WERI-Rb-1 (cell line): Measurements from ENCODE around the gene NEUROG3.

Experiments used
- DNase-seq: peaks from one replicate; pipeline ENCODE4 v3.0.0-alpha.2; 2020
- H3K27ac ChIP-seq: fragments of 250-450 bp; sonication (Bioruptor Pico); 2 replicates; pipeline ENCODE4 v1.5.1; 2020; ENCODE audit warnings: mild to moderate bottlenecking, moderate library complexity
- H3K27me3 ChIP-seq: fragments of 250-450 bp; sonication (Bioruptor Pico); 2 replicates; pipeline ENCODE4 v1.5.1; 2021; ENCODE audit warnings: mild to moderate bottlenecking, low read depth, moderate library complexity; ENCODE audit not compliant: insufficient read depth, severe bottlenecking
- H3K36me3 ChIP-seq: fragments of 250-450 bp; sonication (Bioruptor Pico); 2 replicates; pipeline ENCODE4 v1.5.1; 2020; ENCODE audit warnings: mild to moderate bottlenecking, moderate library complexity
- H3K4me3 ChIP-seq: 2 replicates; pipeline ENCODE4 v1.5.1; 2011; ENCODE audit warnings: low read depth, mild to moderate bottlenecking, control low read depth, low read length
- H3K9me3 ChIP-seq: fragments of 250-450 bp; sonication (Bioruptor Pico); 2 replicates; pipeline ENCODE4 v1.5.1; 2021; ENCODE audit warnings: mild to moderate bottlenecking, moderate library complexity; ENCODE audit not compliant: severe bottlenecking
- TF ChIP-seq, protein P1 (sequence below): IDR thresholded peaks from 2 replicates; pipeline ENCODE4 v1.5.1; 2011; ENCODE audit warnings: low read depth, mild to moderate bottlenecking, control low read depth, inconsistent platforms, low read length

The NEUROG3 gene

DNA sequence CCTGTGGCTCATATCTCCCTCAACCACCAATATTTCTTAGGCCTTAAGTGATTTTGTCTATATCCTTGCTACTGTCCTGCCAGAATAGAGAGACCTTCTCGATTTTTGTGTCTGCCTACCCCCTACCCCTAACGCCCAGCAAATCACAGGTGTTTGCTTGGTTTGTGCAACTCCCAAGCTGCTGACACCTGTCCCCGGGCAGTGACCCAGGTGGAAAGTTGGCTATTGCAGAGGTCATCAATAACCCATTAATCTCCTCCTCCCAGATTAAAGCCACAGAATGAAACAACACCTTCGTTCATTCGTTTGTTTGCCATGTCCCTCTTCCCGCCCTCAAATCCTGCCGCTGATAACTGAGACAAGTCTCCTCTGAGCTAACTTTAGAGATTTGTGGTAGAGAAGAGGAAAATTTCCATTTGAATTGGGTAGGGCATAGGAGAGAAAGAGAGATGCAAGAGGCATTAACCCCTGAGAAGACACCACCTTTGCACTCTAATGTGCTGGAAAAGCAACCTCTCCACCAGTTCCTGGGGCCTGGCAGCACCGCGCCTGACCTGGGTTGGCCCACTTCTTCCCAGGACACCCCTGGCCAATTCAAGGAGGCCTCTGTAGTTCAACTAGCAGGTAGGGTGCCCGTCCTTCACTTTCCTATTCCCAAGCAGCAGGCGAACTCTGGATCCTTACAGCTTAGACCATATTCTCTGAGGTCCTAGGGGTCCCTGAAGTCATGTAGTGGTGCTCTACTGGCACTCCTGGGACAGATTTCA, 3.0 kb downstream of the NEUROG3 start:
- H3K27me3 ChIP-seq, result peaks cover 78% of the 10 kb centered on the region

DNA sequence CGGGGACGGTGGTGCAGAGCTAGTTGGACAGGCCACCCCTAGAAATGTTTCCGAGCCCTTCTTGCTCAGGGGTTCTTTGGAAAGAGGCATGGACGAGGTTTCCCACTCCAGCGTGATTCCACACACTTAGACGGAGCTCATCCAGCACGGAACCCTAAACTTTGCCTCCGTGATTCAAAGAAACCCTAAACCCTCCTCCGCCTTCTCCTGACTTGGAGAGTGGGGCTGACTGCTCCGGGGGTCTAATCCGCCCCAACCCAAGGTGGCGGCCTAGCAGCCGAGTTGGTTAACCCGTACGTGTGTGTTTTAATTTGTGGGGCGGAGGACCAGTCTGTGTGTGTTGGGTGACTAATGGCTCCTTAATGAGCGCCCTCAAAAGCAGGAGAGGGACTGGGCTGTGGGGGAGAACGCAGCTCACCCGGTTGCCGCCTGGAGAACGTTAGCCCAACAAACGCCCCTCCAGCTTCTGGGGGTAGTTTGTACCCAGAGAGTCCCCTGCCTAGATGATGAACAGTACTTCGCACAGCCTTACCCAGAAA, 3.8 kb downstream of the NEUROG3 start:
- TF ChIP-seq, protein P1, sequence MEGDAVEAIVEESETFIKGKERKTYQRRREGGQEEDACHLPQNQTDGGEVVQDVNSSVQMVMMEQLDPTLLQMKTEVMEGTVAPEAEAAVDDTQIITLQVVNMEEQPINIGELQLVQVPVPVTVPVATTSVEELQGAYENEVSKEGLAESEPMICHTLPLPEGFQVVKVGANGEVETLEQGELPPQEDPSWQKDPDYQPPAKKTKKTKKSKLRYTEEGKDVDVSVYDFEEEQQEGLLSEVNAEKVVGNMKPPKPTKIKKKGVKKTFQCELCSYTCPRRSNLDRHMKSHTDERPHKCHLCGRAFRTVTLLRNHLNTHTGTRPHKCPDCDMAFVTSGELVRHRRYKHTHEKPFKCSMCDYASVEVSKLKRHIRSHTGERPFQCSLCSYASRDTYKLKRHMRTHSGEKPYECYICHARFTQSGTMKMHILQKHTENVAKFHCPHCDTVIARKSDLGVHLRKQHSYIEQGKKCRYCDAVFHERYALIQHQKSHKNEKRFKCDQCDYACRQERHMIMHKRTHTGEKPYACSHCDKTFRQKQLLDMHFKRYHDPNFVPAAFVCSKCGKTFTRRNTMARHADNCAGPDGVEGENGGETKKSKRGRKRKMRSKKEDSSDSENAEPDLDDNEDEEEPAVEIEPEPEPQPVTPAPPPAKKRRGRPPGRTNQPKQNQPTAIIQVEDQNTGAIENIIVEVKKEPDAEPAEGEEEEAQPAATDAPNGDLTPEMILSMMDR, result no peak
- no peaks in the 10 kb centered on the region for H3K36me3 ChIP-seq
- peak overlapping the region; percentile 23 for H3K4me3 ChIP-seq
- no peaks in the 10 kb centered on the region for H3K9me3 ChIP-seq
- DNase-seq, result no peak
- H3K27me3 ChIP-seq, result peaks cover 72% of the 10 kb centered on the region
- no peak overlapping the region for H3K27ac ChIP-seq

More for the DNA sequence above, 3.0 kb downstream of the NEUROG3 start:
- DNase-seq, result no peak
- H3K4me3 ChIP-seq, result no peak overlapping the region
- no peaks in the 10 kb centered on the region for H3K9me3 ChIP-seq
- no peaks in the 10 kb centered on the region for H3K36me3 ChIP-seq
- H3K27ac ChIP-seq, result no peak overlapping the region
- TF ChIP-seq, protein P1, result no peak

DNA sequence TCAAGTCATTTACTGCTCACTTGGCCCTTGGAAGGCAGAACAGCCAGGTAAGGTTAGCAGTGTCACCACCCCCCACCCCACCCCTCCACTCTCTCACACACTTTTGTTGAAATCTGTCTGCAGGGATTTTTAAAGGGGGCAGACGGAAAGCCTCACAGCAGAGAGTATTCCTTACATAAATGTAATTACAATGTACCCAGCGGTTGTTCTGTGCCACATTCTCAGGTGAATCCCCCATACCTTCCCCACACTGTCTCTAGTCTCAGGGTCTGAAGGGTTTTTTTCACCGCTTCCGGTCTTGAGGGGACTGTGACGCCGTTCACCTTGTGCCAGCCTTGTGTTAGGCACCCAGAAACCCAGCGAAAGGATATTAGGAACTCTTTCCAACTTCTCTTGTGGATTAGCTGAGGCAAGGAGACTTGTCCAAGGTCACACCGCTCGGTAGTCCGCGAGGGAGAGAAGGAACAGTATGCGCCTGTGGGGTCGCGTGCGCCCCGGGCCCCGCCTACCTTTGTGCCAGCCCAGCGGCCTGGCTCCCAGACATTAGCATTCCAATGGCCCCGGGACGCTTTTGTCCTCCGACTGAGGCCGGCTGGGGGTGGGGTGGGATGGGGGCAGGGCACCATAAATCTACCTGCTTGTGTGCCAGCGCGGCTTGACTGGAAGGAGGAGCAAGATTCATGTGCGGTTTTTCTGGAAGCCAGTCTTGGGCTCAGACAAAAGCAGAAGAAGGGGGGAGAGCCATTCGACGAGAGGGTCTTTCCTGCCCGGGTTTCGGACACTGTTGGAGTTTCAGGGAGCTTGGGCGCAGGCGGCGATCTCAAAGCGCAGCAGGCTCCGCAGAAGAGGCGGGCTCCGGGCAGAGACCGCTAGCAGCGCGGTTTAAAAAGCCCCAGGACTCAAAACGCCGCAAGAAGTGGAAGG, 4.5 kb downstream of the NEUROG3 start:
- no peak overlapping the region for H3K27ac ChIP-seq
- TF ChIP-seq, protein P1, result no peak
- DNase-seq, result no peak
- peak overlapping the region; percentile 23 for H3K4me3 ChIP-seq
- H3K9me3 ChIP-seq, result no peaks in the 10 kb centered on the region
- no peaks in the 10 kb centered on the region for H3K36me3 ChIP-seq
- H3K27me3 ChIP-seq, result peaks cover 64% of the 10 kb centered on the region

DNA sequence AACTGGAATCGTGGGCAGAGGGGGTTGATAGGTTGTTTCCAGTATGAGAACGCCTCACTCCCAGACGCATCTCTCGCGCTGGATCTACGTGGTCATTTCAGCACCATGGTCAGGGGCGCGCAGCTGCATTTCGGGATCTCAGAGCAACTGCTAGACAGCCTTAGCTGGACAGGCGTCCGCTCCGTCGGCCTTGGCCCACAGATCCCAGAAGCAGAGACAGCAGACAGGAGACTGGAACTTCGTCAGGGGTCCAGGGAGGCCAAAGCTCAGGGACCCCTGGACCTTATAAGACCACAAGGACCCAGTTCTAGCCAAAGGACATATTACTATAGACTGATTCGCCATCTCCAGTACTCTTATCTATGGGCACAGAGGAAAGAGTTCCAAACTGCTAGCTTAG, 5.3 kb downstream of the NEUROG3 start:
- no peak for DNase-seq
- no peaks in the 10 kb centered on the region for H3K36me3 ChIP-seq
- no peak overlapping the region for H3K27ac ChIP-seq
- peaks cover 56% of the 10 kb centered on the region for H3K27me3 ChIP-seq
- TF ChIP-seq, protein P1, result no peak
- H3K9me3 ChIP-seq, result no peaks in the 10 kb centered on the region
- no peak overlapping the region for H3K4me3 ChIP-seq

DNA sequence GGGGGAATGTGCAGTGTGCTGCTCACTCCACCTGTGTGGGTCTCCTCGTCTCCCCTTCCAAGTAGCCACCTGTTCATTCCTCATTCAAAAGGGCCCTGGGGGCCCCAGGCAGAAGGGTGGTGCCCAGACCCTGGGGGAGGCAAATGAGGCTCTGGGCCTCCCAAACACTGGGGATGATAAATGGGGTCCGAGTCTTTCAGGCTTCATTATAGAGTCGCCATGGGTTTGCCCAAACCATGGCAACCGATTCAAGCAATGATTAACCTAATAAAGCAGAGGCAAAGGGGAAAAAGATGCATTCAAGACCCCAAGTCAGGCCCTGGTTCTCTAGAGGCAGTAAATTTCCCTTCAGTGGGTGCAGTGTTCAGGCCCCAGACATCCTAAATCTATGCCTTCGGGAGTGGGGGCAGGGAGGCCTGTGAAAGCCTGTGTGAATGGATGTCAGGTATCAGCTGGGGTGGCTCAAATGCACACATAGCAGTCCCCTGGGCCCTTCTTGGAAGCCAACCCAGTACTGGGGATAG, 10.4 kb downstream of the NEUROG3 start:
- TF ChIP-seq, protein P1, result no peak
- no peaks in the 10 kb centered on the region for H3K9me3 ChIP-seq
- H3K27me3 ChIP-seq, result peaks cover 8% of the 10 kb centered on the region
- H3K4me3 ChIP-seq, result no peak overlapping the region
- no peak overlapping the region for H3K27ac ChIP-seq
- DNase-seq, result no peak
- no peaks in the 10 kb centered on the region for H3K36me3 ChIP-seq
